Skin of body (tissue), 2 donors: ENCODE data around the gene C1orf87. TPM values are rescaled to one million over a fixed set of nuclear protein-coding genes. Genes with fewer than 3 reads are reported as not detected.
"Not testable (repeated sequence)": the region's sequence is repeated elsewhere in the genome, so short reads cannot be mapped to it uniquely, and the experiment has no call there.

Experiments used
- DNase-seq: peaks from one replicate; lab custom pipeline; 2025; lab: John Stamatoyannopoulos, UW
- total RNA-seq: library from RNA; depleted of rRNA; stranded (reverse); fragments of >200 nt; gene quantifications from one replicate; pipeline ENCODE4 v1.2.3, GENCODE V29; 2014

The C1orf87 gene
- total RNA-seq, 1 donor from 2014 or later: 0.20 TPM

- peak; percentile 99 for DNase-seq
These were observed 79.0 kb downstream of the C1orf87 start for GRCh38 chr1:59994302-59995198.

- DNase-seq: no peak
These were observed 81.3 kb downstream of the C1orf87 start for GRCh38 chr1:59992040-59992820.

GRCh38 chr1:59990470-59990869 is 83.1 kb downstream of the C1orf87 start:
- DNase-seq: peak; percentile 65

GRCh38 chr1:59986516-59987310 is 86.9 kb downstream of the C1orf87 start:
- peak; percentile 83 for DNase-seq

DNA sequence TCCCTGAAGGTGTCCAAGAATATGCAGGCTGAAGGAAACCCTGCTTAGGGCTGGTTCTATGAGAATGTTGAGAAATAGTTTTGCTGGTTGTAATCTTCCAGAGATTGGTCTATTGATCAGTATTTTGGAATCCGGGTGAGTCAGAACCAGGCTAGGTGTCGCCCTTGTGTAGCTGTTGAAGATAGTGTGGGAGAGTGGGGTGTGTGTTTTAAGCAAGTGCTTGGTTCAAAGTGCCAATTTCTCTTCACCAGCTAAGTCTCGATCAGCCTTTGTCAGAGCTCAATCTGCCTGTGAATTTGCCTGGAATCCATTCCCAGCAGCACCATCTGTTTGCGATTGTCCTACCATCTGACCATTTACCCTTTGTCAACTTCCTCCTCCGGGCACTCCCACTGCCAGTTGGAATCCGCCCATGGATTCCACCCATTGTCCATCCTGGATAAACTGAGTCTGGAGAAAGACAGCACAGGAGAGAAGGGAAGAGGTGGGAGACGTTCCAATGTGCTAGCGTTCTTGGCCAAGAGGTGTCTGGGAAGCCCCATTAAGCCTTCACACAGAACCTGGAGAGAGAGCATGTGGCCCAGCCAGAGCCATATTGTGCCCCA is 87.6 kb downstream of the C1orf87 start:
- no peak for DNase-seq

GRCh38 chr1:59979666-59980065 is 93.9 kb downstream of the C1orf87 start:
- DNase-seq: peak; percentile 83

DNA sequence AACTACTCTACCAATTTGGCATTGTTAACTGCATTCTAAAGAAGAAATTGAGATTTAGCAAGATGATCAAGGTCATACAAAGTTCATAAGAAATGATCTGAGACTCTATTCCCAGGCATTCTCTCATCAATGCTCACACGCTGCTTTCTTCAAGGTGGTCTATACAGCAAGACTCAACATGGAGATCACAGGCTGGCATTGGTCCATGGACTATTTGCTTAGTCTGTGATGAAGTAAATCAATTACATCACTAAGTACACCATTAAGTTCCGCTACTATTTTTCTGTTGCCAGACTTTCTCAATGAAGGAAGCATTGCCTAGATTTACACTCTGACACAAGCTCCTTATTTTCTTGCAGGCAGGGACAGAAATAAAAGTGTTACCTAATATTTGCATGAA is 95.1 kb downstream of the C1orf87 start:
- peak; percentile 27 for DNase-seq

GRCh38 chr1:59978026-59978425 is 95.5 kb downstream of the C1orf87 start:
- DNase-seq: no peak

- DNase-seq: no peak
These were observed 96.5 kb downstream of the C1orf87 start for GRCh38 chr1:59977075-59977410.

DNA sequence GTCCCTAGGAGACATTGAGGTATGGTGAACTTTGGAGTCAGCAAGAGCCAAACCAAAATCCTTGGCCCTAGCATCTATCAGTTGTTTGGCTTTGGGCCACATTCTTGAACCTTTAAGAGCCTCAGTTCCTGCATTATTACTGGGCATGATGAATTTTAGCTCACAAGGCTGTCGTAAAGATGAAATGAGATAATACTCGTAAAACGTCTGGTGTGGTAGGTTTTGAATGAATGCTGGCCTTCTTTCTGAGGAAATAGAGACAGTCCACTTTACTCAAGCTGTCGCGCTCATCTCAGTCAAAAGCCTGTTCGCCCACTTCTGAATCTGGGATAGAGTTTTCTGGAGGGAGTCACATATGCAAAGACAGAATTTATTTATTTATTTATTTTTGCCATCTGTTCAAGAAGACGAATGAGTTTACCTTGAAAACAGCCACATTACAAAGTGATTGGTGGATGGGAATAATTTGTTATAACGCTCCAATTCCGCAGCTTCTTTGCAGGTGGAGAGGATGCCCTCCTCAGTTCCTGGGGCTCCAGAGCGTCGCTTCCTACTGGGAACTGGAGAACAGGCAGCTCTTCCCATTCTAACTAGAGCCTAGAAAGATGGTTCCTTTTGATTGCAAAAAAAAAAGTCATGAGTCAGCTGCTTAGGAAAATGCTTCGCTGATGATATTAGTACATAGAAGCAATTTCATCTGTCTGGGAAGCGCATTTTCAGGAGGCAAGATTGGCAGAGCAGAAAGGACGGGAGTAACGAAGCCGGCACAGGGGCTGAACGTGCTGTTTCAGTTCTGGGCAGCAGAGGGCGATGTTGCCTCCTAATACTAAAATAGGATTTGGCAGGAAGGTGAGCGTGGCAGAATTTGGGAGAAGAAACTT is 97.1 kb downstream of the C1orf87 start:
- peak; percentile 74 for DNase-seq

DNA sequence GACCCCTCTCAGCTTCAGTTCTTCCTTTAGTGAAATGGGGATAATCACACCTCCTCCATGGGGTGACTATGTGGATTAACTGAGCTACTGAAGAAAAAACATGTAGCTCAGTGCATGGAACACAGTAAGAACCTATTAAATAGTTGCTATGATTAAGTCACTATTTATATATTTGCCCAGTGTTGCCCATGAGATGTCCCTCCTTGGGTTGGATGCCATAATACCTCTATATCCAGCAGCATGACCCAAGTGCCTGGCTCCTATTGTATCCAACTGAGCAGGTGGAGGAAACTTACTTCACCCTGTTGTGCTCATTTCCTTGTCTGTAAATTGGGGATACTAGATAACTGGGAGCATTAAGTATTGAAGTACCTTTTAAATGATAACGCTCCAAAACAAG is 99.9 kb downstream of the C1orf87 start:
- DNase-seq: no peak

DNA sequence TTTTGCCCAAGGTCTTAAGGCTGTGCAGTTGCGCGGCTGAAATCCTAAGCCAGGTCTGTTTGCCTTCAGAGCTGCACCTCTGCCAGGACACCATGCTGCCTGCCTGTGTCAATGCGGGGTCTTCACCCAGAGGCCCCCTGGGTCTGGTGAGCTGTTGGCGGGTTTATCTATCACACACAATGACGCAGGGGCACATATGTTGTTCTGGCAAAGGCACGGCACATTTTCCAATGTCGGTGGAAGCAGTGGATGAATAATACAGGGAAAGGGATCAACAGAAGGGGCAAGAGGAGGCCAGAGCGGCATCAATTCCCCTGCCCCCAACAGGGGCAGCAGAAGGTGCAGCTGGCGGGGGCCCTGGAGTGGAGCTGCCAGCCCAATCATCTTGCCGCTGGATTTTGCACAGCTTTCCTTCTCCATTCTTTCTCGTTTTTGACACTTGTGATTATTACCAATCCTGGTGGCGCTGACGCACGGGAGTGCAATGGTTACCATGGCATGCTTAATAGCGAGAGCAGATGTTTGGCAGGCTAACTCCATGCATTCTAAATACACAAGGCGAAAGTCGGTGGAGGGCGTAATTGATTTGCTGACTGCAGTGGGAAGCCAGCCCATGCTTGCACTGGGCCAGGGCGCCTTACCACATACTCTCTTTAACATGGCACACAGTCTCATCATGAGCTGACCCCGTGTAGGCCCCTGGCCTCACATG is 101.2 kb downstream of the C1orf87 start:
- DNase-seq: peak; percentile 70

- peak; percentile 52 for DNase-seq
These were observed 102.1 kb downstream of the C1orf87 start for GRCh38 chr1:59971464-59971911.

GRCh38 chr1:59969542-59970175 is 103.9 kb downstream of the C1orf87 start:
- not testable (repeated sequence) for DNase-seq

DNA sequence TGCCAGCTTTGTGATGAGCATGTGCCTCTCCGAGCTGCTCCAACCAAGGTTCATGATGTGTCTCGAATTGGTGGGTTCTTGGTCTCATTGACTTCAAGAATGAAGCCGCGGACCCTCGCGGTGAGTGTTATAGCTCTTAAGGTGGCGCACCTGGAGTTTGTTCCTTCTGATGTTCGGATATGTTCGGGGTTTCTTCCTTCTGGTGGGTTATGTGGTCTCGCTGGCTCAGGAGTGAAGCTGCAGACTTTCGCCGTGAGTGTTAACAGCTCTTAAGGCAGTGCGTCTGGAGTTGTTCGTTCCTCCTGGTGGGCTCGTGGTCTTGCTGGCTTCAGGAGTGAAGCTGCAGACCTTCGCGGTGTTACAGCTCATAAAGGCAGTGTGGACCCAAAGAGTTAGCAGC is 104.8 kb downstream of the C1orf87 start:
- not testable (repeated sequence) for DNase-seq

DNA sequence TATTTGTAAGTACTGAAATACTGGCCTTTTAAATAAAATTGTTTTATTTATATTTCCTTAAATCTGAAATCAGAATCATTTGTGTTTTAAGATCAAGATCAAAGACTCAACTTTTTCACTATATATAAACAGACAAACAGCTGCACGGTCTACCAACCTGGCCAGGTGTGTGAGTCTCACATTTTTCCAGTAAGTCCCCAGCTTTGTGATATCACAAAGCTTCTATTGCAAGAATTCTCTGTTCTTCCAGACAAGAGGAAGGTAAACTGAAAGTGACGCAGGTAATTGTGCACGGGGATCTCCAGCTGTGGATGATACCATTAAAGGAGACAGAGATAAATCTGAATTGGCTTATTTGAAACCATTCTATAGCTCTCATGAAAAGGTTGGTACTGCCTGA is 105.8 kb downstream of the C1orf87 start:
- no peak for DNase-seq

- peak; percentile 32 for DNase-seq
These were observed 106.4 kb downstream of the C1orf87 start for GRCh38 chr1:59967141-59967697.

GRCh38 chr1:59952065-59952464 is 121.5 kb downstream of the C1orf87 start:
- DNase-seq: no peak

DNA sequence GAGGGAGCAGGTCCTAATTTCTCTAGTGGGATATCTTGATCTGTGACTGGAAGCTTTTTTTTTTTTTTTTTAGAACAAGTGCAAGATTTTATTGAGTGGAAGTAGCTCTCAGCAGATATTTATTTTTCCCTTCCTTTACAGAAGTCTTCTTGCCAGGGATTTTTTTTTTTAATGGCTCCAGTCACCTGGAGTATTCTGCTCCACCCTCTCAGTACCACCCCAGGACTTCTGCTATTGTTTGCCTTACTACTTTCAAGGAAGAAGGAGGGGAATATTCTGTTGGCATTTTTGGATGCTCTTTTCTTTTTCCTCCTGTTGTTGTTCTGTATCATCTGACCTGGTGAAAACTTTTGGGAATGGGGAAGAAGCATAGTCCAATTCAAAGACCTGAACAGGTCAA is 123.9 kb downstream of the C1orf87 start:
- DNase-seq: no peak
